Ectodermal cell (in vitro differentiated cells): ENCODE measurements around the gene CD34. TPM values are rescaled to one million over a fixed set of nuclear protein-coding genes. Genes with fewer than 3 reads are reported as not detected.

Experiments
- H3K27ac ChIP-seq: 2 replicates; pipeline ENCODE4 v1.7.0; 2013; ENCODE audit warnings: mild to moderate bottlenecking, low read depth, low read length; ENCODE audit not compliant: insufficient read depth, poor library complexity, severe bottlenecking
- H3K27me3 ChIP-seq: 2 replicates; pipeline ENCODE4 v1.7.0; 2013; ENCODE audit warnings: mild to moderate bottlenecking, low read length; ENCODE audit not compliant: insufficient read depth, control insufficient read depth, poor library complexity, severe bottlenecking
- H3K36me3 ChIP-seq: one replicate; pipeline ENCODE4 v1.7.0; 2013; ENCODE audit warnings: low read length; ENCODE audit not compliant: control insufficient read depth, insufficient read depth
- H3K4me1 ChIP-seq: one replicate; pipeline ENCODE4 v1.7.0; 2013; ENCODE audit warnings: low read length; ENCODE audit not compliant: control insufficient read depth, insufficient read depth
- H3K4me3 ChIP-seq: 2 replicates; pipeline ENCODE4 v1.7.0; 2013; ENCODE audit warnings: low read depth, low read length, control low read depth; ENCODE audit not compliant: insufficient read depth
- H3K9me3 ChIP-seq: 2 replicates; pipeline ENCODE4 v1.7.0; 2013; ENCODE audit warnings: mild to moderate bottlenecking, low read length, moderate library complexity; ENCODE audit not compliant: control insufficient read depth
- WGBS, 2 experiments: methylation state at CpG; one replicate each; pipeline ENCODE4 v1.1.7; 2013; ENCODE audit warnings: missing lambda C conversion rate in 2 of 2; 5-methylcytosine and 5-hydroxymethylcytosine counted together
- polyA plus RNA-seq, 4 experiments: library from polyadenylated mRNA; stranded (reverse); fragments of 50-300 nt; gene quantifications; one replicate each; pipeline ENCODE4 v1.2.3, GENCODE V29; 2013

The CD34 gene
- polyA plus RNA-seq (2013, experiment 1 of 4) = 0.63 TPM
- 0.91 TPM for polyA plus RNA-seq (2013, experiment 2 of 4)
- 0.85 TPM for polyA plus RNA-seq (2013, experiment 3 of 4)
- 1.5 TPM for polyA plus RNA-seq (2013, experiment 4 of 4)

- no peak within 1 kb of the TSS for H3K27ac ChIP-seq
- peaks cover 49% of the 10 kb centered on the region for H3K27me3 ChIP-seq
- H3K4me3 ChIP-seq = peak within 1 kb of the TSS; percentile 35
- H3K36me3 ChIP-seq = no peaks in the 10 kb centered on the region
- no peaks in the 10 kb centered on the region for H3K4me1 ChIP-seq
- H3K9me3 ChIP-seq = no peaks in the 10 kb centered on the region
- WGBS, 2 experiments = 9 to 11% methylated on average over 56 of the region's 56 CpGs
Measured at GRCh38 chr1:207910591-207911354, at the start of gene CD34. Gene CD34 (minus strand): TSS chr1:207911125. CDS start chr1:207911080, 45 bp downstream.

GRCh38 chr1:207960346-207960745, 49.4 kb upstream of the CD34 start:
- Histone ChIP-seq H3K36me3 (no peaks in the 10 kb centered on the region), H3K27me3 (peaks cover 89% of the 10 kb centered on the region)
- 89 to 91% methylated on average over 4 of the region's 4 CpGs for WGBS, 2 experiments

GRCh38 chr1:207959910-207960309, 49.0 kb upstream of the CD34 start:
- 91 to 95% methylated on average over 5 of the region's 5 CpGs for WGBS, 2 experiments
- Histone ChIP-seq H3K4me3 (peak overlapping the region; percentile 48), H3K9me3 (no peaks in the 10 kb centered on the region), H3K36me3 (no peaks in the 10 kb centered on the region), H3K4me1 (peaks cover 5% of the 10 kb centered on the region), H3K27ac (no peak overlapping the region), H3K27me3 (peaks cover 85% of the 10 kb centered on the region)

More at GRCh38 chr1:207960346-207960745, 49.4 kb upstream of the CD34 start:
- peaks cover 10% of the 10 kb centered on the region for H3K4me1 ChIP-seq
- no peaks in the 10 kb centered on the region for H3K9me3 ChIP-seq
- H3K27ac ChIP-seq = no peak overlapping the region
- no peak overlapping the region for H3K4me3 ChIP-seq

GRCh38 chr1:207959141-207959825, 48.4 kb upstream of the CD34 start:
- H3K9me3 ChIP-seq = no peaks in the 10 kb centered on the region
- H3K36me3 ChIP-seq = no peaks in the 10 kb centered on the region
- peaks cover 3% of the 10 kb centered on the region for H3K4me1 ChIP-seq
- no peak overlapping the region for H3K27ac ChIP-seq
- WGBS, 2 experiments = 2% methylated on average over 76 of the region's 76 CpGs
- peak overlapping the region; percentile 48 for H3K4me3 ChIP-seq
- peaks cover 78% of the 10 kb centered on the region for H3K27me3 ChIP-seq

GRCh38 chr1:207958376-207959139, 47.6 kb upstream of the CD34 start:
- Histone ChIP-seq H3K36me3 (no peaks in the 10 kb centered on the region), H3K9me3 (no peaks in the 10 kb centered on the region), H3K27ac (no peak overlapping the region), H3K27me3 (peaks cover 72% of the 10 kb centered on the region), H3K4me1 (no peaks in the 10 kb centered on the region), H3K4me3 (peak overlapping the region; percentile 48)
- WGBS, 2 experiments = 54 to 58% methylated on average over 24 of the region's 24 CpGs

DNA sequence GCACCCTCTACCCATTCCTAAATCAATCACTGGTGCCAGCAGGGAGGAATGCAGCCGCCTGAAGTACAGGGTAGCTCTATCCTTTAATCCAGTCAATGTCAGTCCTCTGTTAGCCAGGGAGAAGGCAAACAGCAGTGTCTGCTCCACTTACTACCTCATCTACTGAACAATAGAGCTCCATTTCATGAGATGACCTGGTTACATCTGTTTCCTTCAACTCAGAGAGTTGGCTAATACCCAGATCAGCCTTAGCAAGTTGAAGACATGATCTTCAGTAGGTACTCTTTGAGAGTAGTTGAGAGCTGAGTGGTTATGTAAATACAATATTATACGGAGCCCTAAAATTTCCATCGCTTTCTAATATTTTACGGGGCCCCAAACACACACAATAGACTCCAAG, 46.1 kb upstream of the CD34 start:
- Histone ChIP-seq H3K9me3 (no peaks in the 10 kb centered on the region), H3K27me3 (peaks cover 58% of the 10 kb centered on the region), H3K27ac (no peak overlapping the region), H3K4me1 (no peaks in the 10 kb centered on the region), H3K36me3 (no peaks in the 10 kb centered on the region), H3K4me3 (no peak overlapping the region)
- WGBS, 2 experiments = 75 to 81% methylated on average over 4 of the region's 4 CpGs

DNA sequence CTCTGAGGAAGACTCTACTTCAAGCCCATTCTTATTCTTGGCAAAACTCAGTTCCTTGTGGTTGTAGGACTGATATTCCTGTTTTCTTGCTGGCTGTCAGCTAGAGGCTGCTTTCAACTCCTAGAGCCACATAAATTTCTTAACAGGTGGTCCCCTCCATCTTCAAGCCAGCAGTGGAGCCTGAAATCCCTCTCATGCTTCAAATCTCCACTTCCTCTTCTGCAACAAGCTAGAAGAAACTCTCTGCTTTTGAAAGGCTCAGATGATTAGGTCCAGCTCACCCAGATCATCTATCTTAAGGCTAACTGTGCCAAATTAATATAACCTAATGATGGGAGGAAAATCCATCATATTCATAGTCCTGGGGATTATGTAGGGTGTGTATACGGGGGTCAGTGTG, 43.2 kb upstream of the CD34 start:
- WGBS, 2 experiments = 67 to 100% methylated on average over 1 of the region's 1 CpG
- Histone ChIP-seq H3K36me3 (no peaks in the 10 kb centered on the region), H3K27ac (no peak overlapping the region), H3K4me3 (no peak overlapping the region), H3K4me1 (no peaks in the 10 kb centered on the region), H3K9me3 (no peaks in the 10 kb centered on the region), H3K27me3 (peaks cover 30% of the 10 kb centered on the region)

DNA sequence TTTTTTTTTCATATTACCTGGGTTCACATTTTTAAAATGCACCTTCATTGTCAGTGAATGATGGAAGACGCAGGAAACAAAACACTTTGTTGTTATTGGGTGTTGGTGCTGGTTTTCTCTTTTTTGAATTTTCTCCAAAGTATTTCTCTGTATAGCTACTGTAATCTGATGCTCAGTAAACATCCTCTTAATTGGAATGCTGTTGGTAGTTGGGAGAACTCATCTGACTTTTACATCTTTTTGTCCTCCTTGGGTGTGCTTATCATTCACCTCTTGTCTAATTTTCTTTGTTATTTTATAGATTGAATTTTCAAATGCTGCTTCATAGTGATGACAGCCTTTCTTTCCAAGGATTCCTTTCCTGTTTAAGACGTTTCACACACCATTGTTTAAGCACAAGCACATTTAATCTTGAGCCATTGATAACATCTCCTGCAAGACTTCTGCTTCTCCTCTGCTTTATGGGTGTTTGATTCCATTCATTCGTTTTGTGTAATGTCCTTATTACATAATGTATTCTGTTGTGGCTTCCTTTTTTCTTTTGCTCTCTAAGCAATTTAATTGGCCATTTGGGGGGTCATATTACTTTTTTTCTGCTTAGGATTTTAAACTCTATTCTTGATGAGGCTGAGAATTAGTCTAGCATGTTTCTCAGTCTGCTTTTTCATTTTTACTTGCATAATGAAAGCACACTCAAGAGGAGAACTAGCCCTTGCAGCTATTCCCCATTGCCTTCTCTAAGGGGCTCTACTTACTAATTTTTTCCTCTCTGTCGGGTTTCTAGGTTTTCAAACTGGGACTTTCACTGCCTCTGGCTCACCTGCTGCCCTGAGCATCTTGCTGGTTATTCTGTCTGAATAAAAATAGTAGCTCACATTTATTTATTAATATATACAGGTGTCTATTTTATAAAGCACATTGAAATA, 42.0 kb upstream of the CD34 start:
- 70 to 73% methylated on average over 3 to 4 of the region's 4 CpGs for WGBS, 2 experiments
- Histone ChIP-seq H3K27me3 (peaks cover 17% of the 10 kb centered on the region), H3K36me3 (no peaks in the 10 kb centered on the region), H3K4me3 (no peak overlapping the region), H3K27ac (no peak overlapping the region), H3K9me3 (no peaks in the 10 kb centered on the region), H3K4me1 (no peaks in the 10 kb centered on the region)

GRCh38 chr1:207951652-207952051, 40.7 kb upstream of the CD34 start:
- Histone ChIP-seq H3K9me3 (no peaks in the 10 kb centered on the region), H3K4me3 (no peak overlapping the region), H3K4me1 (no peaks in the 10 kb centered on the region), H3K27ac (no peak overlapping the region), H3K36me3 (no peaks in the 10 kb centered on the region), H3K27me3 (peaks cover 5% of the 10 kb centered on the region)
- WGBS, 2 experiments = 94 to 96% methylated on average over 3 of the region's 3 CpGs
